GM10248 (cell line): ENCODE data around the gene CES3.

ENCODE experiments used
- CTCF ChIA-PET: fragments of 300-600 bp; sonication (Branson Sonifier 250); formaldehyde crosslinking; extraction: SDS; loops from one replicate; lab custom pipeline; 2021; ENCODE audit warnings: antibody characterized with exemption; lab: Yijun Ruan, JAX
- POLR2A ChIA-PET: fragments of 350-650 bp; sonication (Branson Sonifier 250); formaldehyde crosslinking; extraction: SDS; loops from one replicate; lab custom pipeline; 2020; ENCODE audit warnings: antibody characterized with exemption; lab: Yijun Ruan, JAX
- DNase-seq: peaks from one replicate; pipeline ENCODE4 v3.0.0; 2012; ENCODE audit errors: extremely low spot score
- CTCF ChIP-seq: IDR thresholded peaks from 2 replicates; pipeline ENCODE4 v1.5.1; 2012; ENCODE audit warnings: mild to moderate bottlenecking, low read depth; ENCODE audit errors: extremely low read depth, missing control alignments, control extremely low read depth

CES3 gene

DNA sequence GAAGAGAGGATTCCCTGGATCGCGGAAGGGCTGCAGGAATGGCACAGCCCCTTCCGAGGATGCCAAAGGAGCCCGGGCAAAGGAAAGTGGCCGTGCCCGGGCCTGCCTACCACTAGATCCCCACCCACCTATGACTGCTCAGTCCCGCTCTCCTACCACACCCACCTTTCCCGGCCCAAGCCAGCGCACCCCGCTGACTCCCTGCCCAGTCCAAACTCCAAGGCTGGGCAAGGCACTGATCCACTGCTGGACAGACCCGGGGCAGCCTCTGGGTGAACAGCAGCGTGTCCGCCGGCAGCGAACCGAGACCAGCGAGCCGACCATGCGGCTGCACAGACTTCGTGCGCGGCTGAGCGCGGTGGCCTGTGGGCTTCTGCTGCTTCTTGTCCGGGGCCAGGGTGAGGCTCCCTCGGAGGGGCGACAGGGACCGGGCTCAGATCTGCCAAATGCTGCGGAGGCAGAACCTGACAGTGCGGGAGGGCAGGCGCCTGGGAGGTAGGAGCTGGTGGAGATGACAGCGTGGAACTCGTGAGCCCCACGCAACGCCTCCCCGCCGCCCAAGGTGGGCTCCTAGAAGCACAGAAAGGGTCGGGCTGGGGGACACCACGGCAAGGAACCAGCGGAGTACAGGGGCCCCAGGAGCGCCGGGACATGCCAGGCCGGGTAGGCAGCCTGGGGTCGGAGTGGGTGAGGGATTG, 25.6 kb upstream of the CES3 start, which contains the start of gene CES2:
Gene CES2, plus strand, starts transcription at position 203 of the 698 bp plus-strand sequence. Its CDS starts 120 bp downstream, at position 323.
- DNase-seq, result no peak
- TF ChIP-seq CTCF, result no peak
- ChIA-PET POLR2A (interaction anchor here (0.7 kb wide), 1 partner anchor 55 kb away, joined by 3 read pairs; the partner anchor contains the start of gene PDP2), CTCF (interaction anchor here (1.1 kb wide), 1 partner anchor 22 kb away, joined by 3 read pairs; no protein-coding TSS in a partner anchor)

DNA sequence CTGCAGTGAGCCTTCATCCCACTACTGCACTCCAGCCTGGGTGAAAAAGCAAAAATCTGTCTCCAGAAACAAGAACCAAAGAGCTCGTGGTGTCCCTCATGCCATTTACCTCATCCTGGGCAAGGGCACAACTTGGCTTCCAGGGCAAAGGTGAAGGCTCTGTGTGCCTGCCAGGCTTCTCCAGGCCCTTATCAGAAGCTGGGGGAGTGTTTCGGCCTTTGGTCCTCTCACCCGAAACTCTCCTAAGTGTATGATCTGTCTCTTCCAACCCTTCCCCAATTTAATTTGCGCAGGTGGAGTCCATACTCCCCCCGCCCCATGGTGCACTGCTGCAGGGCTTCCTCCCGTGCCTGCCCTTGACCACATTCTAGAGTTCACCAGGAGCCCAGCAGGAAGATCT, 24.6 kb upstream of the CES3 start:
- CTCF ChIA-PET, result interaction anchor here (0.7 to 1.1 kb wide), 3 partner anchors 21 to 177 kb away, joined by 3 read pairs; no protein-coding TSS in a partner anchor
- POLR2A ChIA-PET, result no interaction called here
- no peak for TF ChIP-seq CTCF
- no peak for DNase-seq

- CTCF ChIA-PET, result interaction anchor here (0.7 to 1.7 kb wide), 5 partner anchors 11 to 176 kb away, joined by 3 to 5 read pairs (median 3); partner anchors contain the start of gene RRAD
- POLR2A ChIA-PET, result no interaction called here
- DNase-seq, result no peak
- TF ChIP-seq CTCF, result no peak
These were observed 24.0 kb upstream of the CES3 start for GRCh38 chr16:66936889-66937554.

- POLR2A ChIA-PET, result no interaction called here
- DNase-seq, result no peak
- no peak for TF ChIP-seq CTCF
- CTCF ChIA-PET, result interaction anchor here (1.2 to 2.2 kb wide), 4 partner anchors 10 to 16 kb away, joined by 3 to 6 read pairs (median 4); partner anchors contain the start of gene RRAD
These were observed 23.2 kb upstream of the CES3 start for GRCh38 chr16:66937725-66938337.

- ChIA-PET CTCF (interaction anchor here (1.0 to 2.2 kb wide), 3 partner anchors 8 to 15 kb away, joined by 3 to 6 read pairs (median 3); no protein-coding TSS in a partner anchor), POLR2A (interaction anchor here (0.5 kb wide), 1 partner anchor 295 kb away, joined by 3 read pairs; no protein-coding TSS in a partner anchor)
- TF ChIP-seq CTCF, result no peak
- no peak for DNase-seq
These were observed 21.7 kb upstream of the CES3 start for GRCh38 chr16:66939366-66939765.

DNA sequence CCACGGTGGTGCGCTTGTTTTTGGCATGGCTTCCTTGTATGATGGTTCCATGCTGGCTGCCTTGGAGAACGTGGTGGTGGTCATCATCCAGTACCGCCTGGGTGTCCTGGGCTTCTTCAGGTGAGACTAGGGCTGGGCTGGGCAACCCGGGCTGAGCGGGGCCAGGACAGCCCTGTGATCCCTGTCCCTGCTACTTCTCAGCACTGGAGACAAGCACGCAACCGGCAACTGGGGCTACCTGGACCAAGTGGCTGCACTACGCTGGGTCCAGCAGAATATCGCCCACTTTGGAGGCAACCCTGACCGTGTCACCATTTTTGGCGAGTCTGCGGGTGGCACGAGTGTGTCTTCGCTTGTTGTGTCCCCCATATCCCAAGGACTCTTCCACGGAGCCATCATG, 20.8 kb upstream of the CES3 start:
- CTCF ChIA-PET, result interaction anchor here (1.0 to 2.2 kb wide), 3 partner anchors 14 to 45 kb away, joined by 3 to 6 read pairs (median 3); partner anchors contain the start of gene CES3
- no peak for TF ChIP-seq CTCF
- no peak for DNase-seq
- POLR2A ChIA-PET, result no interaction called here
